GM08714 (cell line): ENCODE results near the gene TPST2.

ENCODE experiments used
- H3K4me3 ChIP-seq: fragments of 200-500 bp; sonication (Bioruptor generic); 2 replicates; pipeline ENCODE4 v1.5.1; 2014; ENCODE audit warnings: mild to moderate bottlenecking, low read length, inconsistent platforms
- ZNF274 ChIP-seq: IDR thresholded peaks from 2 replicates; pipeline ENCODE4 v1.6.1; 2012; ENCODE audit warnings: mild to moderate bottlenecking, low read depth, low read length

The TPST2 gene

DNA sequence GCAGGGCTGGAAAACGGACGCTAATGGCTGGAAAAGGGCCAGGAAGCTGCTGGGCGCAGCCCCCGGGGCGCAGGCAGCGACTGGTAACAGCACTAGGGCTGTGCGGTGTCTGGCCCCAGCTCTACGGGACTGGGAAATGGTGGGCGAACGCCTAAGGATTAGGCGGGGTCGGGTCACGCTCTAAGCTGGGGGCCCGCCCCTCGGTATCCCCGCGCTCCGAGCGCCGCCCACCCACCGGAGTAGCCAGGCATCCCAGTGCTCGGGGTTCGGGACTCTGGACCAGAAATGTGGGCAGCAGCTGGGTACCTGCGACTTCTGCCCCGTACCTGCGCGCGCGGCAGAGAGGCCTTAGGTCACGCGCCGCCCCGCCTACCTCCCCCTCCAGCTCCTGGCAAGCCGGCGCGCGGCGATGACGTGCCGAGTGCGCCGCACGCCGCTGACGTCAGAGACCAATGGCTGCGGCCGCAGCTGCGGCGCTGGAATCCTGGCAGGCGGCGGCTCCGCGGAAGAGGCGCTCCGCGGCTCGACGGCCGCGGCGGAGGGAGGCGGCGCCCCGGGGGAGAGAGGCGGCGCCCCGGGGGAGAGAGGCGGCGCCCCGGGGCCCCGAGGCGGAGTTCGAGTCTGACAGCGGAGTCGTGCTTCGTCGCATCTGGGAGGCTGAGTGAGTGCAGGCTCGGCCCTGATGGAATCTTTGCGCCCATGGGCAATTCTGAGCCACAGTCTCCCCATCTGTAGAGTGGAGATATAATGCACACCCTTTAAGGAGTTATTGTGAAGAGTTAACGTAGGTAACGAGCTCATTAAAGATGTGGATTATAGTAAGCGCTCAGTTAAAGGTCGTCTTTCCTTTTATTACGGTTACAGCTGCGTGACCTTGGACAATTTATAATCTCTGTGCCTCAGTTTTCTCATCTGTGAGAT lies 106.2 kb downstream of the TPST2 start, which contains the start of the genes HPS4 and SRRD:
Gene HPS4, minus strand, starts transcription at position 345 of the 921 bp plus-strand sequence. CDS start 2,021 bp downstream, outside the sequence.
Gene SRRD, plus strand, starts transcription at position 439 of the 921 bp plus-strand sequence. Its CDS starts 14 bp downstream, at position 453.
- peak within 1 kb of the TSS; percentile 79 for H3K4me3 ChIP-seq
- TF ChIP-seq ZNF274, result no peak

DNA sequence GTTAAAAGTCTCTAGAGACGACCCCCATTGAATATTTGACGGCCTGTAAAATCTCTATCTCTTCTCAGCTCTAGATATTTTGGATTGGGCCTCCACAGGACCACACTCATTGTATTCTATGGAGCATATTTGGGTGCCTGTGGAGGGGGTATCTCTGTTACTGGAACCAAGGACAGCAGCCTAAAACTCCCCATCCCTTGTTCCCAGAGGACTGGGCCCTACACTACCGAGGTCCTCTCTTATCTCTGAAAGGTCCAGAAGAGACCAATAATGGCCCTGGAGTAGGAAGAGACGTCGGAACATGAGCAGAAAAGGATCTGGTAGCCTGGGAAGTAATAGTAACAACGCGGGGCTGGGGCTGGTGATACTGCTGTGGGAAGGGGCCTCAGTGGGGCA lies 106.9 kb downstream of the TPST2 start:
- no peak for TF ChIP-seq ZNF274
- H3K4me3 ChIP-seq, result peak overlapping the region; percentile 79

DNA sequence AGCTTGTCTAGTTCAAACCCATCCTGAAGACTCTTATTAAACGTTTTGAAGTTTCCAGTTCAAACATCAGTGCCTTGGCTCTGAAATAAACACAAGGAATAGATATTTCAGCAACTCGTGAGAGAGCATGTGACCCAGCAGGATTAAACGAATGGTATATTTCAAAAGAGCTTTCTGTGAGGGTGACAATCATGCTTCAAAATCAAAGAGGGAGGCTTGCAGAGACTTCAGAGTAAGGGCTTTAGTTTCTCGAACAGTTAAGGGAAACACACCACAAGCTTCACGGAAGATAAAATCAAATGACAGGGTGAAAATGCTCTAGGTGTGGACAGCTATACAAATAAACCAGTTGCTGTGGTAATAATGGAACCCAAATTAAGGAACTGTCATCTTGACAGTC lies 107.8 kb downstream of the TPST2 start:
- no peak for TF ChIP-seq ZNF274
- peak overlapping the region; percentile 15; the same call in 1 of the 2 replicates for H3K4me3 ChIP-seq

DNA sequence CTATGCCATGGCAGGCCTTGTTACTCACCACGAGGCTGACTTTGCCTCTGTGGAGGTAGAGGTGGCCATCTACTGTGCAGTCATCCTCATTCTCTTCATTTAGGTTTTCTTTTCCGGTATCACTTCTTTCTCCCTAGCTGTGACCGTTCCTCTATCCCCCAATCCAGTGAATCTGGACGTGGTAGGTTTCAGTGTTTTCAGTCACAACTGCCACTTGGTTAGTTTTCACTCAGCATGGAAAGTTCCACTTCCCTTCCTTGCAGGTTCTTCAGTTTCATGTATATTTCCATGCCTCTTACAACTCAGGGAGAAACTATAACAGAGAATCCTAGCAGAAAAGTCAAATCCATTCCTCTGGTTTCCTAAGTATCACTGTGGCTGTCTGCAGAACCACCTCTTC lies 108.2 kb downstream of the TPST2 start:
- peak overlapping the region; percentile 8; the same call in 1 of the 2 replicates for H3K4me3 ChIP-seq

GRCh38 chr22:26481112-26481693 lies 108.7 kb downstream of the TPST2 start:
- H3K4me3 ChIP-seq, result peak overlapping the region; percentile 8; the same call in 1 of the 2 replicates
- TF ChIP-seq ZNF274, result no peak

More for the DNA sequence above, 108.2 kb downstream of the TPST2 start:
- no peak for TF ChIP-seq ZNF274

- no peak for TF ChIP-seq ZNF274
- H3K4me3 ChIP-seq, result no peak overlapping the region; the same call in 1 of the 2 replicates
Observed at GRCh38 chr22:26480611-26480932, 109.4 kb downstream of the TPST2 start.

DNA sequence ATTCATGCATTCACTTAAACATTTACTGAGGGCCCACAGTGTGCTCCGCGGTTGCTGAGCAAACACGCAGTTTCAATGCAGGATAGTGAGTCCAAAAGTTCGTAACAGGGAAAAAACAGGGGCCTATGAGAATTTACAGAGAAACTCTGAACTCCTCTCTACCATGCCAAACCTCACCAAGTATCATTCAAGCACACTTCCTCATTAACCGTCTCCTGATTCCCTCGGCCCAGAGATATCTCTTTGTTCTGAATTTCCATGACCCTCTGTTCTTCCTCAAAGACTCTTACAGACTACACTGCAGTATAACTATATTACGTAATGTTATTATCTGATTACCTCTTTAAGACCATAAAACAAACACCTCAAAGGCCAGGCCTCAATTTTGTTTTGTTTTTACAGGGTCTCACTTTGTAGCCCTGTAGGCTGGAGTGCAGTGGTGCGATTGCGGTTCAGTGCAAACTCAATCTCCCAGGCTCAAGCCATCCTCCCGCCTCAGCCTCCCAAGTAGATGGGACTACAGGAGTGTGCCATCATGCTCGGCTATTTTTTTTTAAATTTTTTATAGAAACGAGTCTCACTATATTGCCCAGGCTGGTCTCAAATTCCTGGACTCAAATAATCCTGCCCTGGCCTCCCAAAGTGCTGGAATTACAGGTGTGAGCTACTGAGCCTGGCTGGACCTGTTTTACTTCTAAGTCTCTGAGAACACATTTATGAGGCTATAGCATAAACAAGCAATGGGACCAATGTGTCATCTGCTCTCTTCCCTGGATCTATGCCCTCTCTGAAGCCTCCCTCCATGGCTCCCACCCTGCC lies 109.9 kb downstream of the TPST2 start:
- TF ChIP-seq ZNF274, result no peak
- peak overlapping the region; percentile 80 for H3K4me3 ChIP-seq

DNA sequence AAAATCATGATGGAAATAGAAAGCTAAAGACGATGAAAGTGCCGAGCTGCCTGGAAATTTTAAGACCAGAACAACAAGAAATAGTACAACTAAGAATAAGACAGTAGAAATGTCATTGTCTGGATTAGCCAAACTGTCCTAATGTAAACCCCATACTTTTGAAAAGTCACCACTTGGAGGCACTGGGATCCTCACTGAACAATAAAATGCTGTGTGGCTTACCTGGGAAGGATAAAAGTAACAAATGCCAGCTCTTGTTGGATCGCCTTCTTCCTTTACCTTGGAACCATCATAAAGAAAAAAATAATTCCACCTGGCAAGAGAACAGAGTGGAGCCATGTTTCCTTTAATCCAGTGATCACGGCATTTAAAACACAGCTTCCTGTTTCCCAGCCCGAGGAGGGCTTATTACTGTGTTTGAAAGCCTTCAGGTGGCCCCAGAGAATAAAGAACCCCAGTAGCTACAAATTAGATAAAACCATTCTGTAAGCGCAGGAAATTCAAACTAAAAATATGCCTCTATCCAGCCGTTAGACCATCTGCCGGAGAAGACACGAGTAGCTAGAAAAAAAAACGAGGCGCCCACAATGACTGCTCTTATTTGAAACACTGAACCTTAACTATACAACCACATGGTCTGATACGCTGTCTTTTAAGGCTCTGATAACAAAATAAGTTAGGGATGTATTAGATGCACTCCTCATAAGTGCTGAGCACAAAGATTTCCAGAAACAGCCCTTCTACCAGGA lies 110.7 kb downstream of the TPST2 start:
- no peak for TF ChIP-seq ZNF274
- peak overlapping the region; percentile 80 for H3K4me3 ChIP-seq

- H3K4me3 ChIP-seq, result no peak overlapping the region
- no peak for TF ChIP-seq ZNF274
Observed at GRCh38 chr22:26477341-26477731, 112.6 kb downstream of the TPST2 start.

DNA sequence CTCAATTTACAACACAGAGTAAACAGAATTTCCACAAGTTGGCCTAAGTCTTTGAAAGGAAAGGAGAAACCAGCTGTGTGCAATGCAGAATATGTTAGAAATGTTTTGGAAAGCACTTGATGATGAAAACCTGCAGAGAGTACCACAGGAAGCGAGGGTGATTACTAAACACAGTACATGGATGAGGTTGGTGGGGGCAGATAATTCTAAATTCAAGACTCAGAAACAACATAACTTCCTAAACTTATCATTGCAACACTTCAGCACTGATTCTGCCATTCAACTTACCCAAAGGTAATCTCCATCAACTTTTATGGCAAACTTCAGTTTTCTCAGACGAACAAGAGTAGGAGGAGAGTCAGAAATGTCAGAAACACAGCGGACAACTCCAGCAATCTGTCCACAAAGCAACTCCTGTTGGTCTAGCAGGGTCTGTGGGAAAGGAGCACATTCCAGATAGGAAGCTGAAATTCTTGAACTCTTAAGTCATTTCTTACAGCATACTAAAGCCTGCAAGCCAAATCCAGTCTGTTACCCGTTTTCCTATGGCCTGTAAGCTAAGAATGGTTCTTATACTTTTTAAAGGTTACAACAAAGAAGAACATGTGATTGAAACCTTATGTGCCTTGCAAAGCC lies 113.1 kb downstream of the TPST2 start:
- no peak for TF ChIP-seq ZNF274
- H3K4me3 ChIP-seq, result no peak overlapping the region

DNA sequence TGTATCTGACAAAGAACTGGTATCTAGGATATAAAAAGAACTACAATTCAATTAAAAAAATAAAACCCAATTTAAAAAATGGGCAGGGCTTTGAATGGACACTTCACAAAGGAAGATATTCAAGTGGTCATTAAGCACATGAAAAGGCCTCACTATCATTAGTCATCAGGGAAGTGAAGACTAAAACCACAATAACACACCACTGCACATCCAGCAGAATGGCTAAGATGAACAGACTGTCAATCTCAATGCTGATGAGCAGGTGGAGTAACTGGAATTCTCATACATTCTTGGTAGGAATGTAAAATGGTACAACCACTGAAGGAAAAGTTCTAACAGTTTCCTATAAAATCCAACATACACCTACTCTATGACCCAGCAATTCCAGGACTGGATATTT lies 115.2 kb downstream of the TPST2 start:
- TF ChIP-seq ZNF274, result no peak
- no peak overlapping the region for H3K4me3 ChIP-seq
